BLaER1 (cell line): Measurements from ENCODE around the gene SET.
A peak's percentile ranks its signal among the peaks of the same experiment; 100 is the strongest.

Source experiments
- H3K27ac ChIP-seq: shearing (Covaris generic); formaldehyde crosslinking; 2 replicates; pipeline ENCODE4 v1.8.1; 2022
- H3K27me3 ChIP-seq: shearing (Covaris generic); formaldehyde crosslinking; 2 replicates; pipeline ENCODE4 v1.8.1; 2022
- H3K36me3 ChIP-seq: shearing (Covaris generic); formaldehyde crosslinking; 2 replicates; pipeline ENCODE4 v1.8.1; 2022
- H3K4me1 ChIP-seq: shearing (Covaris generic); formaldehyde crosslinking; 2 replicates; pipeline ENCODE4 v1.8.1; 2022
- H3K4me2 ChIP-seq: shearing (Covaris generic); formaldehyde crosslinking; 2 replicates; pipeline ENCODE4 v1.8.1; 2022
- H3K4me3 ChIP-seq: shearing (Covaris generic); formaldehyde crosslinking; 2 replicates; pipeline ENCODE4 v1.8.1; 2022
- H3K9ac ChIP-seq: shearing (Covaris generic); formaldehyde crosslinking; 2 replicates; pipeline ENCODE4 v1.8.1; 2022
- H3K9me3 ChIP-seq: shearing (Covaris generic); formaldehyde crosslinking; 2 replicates; pipeline ENCODE4 v1.8.1; 2022
- H4K20me1 ChIP-seq: shearing (Covaris generic); formaldehyde crosslinking; 2 replicates; pipeline ENCODE4 v1.8.1; 2022
- Cebpa-rat ChIP-seq: shearing (Covaris generic); IDR thresholded peaks from 2 replicates; pipeline ENCODE4 v1.8.1; 2022

SET gene

GRCh38 chr9:128706045-128706444, 17.0 kb downstream of the SET start:
- no peak for TF ChIP-seq Cebpa-rat
- Histone ChIP-seq H3K27ac (peak overlapping the region; percentile 87), H3K4me1 (peaks cover 52% of the 10 kb centered on the region), H3K9ac (peak overlapping the region; percentile 88), H3K4me2 (peak overlapping the region; percentile 98), H4K20me1 (no peaks in the 10 kb centered on the region), H3K36me3 (peaks cover 53% of the 10 kb centered on the region), H3K27me3 (no peaks in the 10 kb centered on the region), H3K4me3 (no peak overlapping the region), H3K9me3 (no peaks in the 10 kb centered on the region)

DNA sequence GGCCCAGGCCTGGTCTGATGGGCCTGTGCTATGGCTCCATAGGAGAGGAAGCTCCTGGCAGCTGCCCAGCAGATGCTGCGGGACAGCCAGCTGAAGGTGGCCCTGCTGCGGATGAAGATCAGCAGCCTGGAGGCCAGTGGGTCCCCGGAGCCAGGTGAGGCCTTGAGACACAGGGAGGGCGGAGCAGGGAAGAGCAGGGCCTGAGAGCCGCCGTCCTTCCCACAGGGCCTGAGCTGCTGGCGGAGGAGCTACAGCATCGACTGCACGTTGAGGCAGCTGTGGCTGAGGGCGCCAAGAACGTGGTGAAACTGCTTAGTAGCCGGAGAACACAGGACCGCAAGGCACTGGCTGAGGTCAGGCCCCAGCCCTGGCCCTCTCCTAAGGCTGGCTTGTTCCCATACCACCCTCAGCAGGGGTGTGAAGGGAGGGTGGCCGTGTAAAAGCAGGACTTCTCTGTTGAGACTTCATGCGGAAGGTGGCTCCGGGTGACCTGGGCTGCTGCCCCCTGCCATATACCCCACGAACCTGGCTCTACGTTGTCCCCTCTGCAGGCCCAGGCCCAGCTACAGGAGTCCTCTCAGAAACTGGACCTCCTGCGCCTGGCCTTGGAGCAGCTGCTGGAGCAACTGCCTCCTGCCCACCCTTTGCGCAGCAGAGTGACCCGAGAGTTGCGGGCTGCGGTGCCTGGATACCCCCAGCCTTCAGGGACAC, 17.8 kb downstream of the SET start:
- no peak overlapping the region for H3K4me3 ChIP-seq
- peak overlapping the region; percentile 88 for H3K9ac ChIP-seq
- TF ChIP-seq Cebpa-rat = no peak
- H3K4me2 ChIP-seq = no peak overlapping the region
- peak overlapping the region; percentile 87 for H3K27ac ChIP-seq
- no peaks in the 10 kb centered on the region for H3K9me3 ChIP-seq
- H3K4me1 ChIP-seq = peaks cover 47% of the 10 kb centered on the region
- no peaks in the 10 kb centered on the region for H4K20me1 ChIP-seq
- no peaks in the 10 kb centered on the region for H3K27me3 ChIP-seq
- H3K36me3 ChIP-seq = peaks cover 61% of the 10 kb centered on the region

GRCh38 chr9:128707446-128707845, 18.4 kb downstream of the SET start:
- Histone ChIP-seq H3K27ac (peak overlapping the region; percentile 87; the same call in 1 of the 2 replicates), H4K20me1 (no peaks in the 10 kb centered on the region), H3K36me3 (peaks cover 67% of the 10 kb centered on the region), H3K4me2 (no peak overlapping the region), H3K9me3 (no peaks in the 10 kb centered on the region), H3K4me1 (peaks cover 44% of the 10 kb centered on the region), H3K4me3 (no peak overlapping the region), H3K27me3 (no peaks in the 10 kb centered on the region), H3K9ac (no peak overlapping the region)
- TF ChIP-seq Cebpa-rat = no peak

- peaks cover 93% of the 10 kb centered on the region for H3K36me3 ChIP-seq
- H3K27ac ChIP-seq = no peak overlapping the region
- H3K4me2 ChIP-seq = no peak overlapping the region
Measured at GRCh38 chr9:128712451-128713410, 23.7 kb downstream of the SET start.

GRCh38 chr9:128713411-128713780, 24.4 kb downstream of the SET start:
- Histone ChIP-seq H3K27me3 (no peaks in the 10 kb centered on the region), H3K9ac (no peak overlapping the region), H3K27ac (no peak overlapping the region), H3K4me3 (no peak overlapping the region), H3K9me3 (no peaks in the 10 kb centered on the region), H4K20me1 (no peaks in the 10 kb centered on the region), H3K36me3 (peaks cover 95% of the 10 kb centered on the region), H3K4me1 (peaks cover 7% of the 10 kb centered on the region; the same call in 1 of the 2 replicates), H3K4me2 (no peak overlapping the region)
- TF ChIP-seq Cebpa-rat = no peak

More at GRCh38 chr9:128712451-128713410, 23.7 kb downstream of the SET start:
- Histone ChIP-seq H3K9me3 (no peaks in the 10 kb centered on the region), H3K27me3 (no peaks in the 10 kb centered on the region), H3K9ac (no peak overlapping the region), H3K4me1 (peaks cover 7% of the 10 kb centered on the region; the same call in 1 of the 2 replicates), H4K20me1 (no peaks in the 10 kb centered on the region), H3K4me3 (no peak overlapping the region)
- TF ChIP-seq Cebpa-rat = no peak

DNA sequence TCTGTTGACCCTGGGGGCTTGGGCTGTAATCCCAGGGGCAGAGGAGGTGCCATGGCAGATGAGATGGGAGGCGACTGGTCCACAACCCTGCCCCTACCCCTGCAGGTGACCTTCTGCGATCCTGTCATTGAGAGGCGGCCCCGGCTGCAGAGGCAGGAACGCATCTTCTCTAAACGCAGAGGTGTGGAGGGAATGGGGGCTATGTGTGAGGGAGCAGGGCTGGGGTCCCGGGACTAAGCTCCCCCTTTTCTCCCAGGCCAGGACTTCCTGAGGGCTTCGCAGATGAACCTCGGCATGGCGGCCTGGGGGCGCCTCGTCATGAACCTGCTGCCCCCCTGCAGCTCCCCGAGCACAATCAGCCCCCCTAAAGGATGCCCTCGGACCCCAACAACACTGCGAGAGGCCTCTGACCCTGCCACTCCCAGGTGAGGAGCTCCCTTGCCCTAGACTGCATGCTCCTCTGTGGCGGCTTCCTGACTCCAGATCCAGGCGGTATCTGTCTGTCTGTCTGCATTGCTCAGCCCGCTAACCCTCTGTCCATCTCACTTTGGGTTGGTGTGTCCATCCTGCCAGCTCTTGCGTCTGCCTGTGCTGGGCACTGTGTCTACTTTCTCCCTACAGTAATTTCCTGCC, 25.0 kb downstream of the SET start:
- Histone ChIP-seq H3K4me2 (no peak overlapping the region), H3K27ac (no peak overlapping the region), H3K9me3 (no peaks in the 10 kb centered on the region), H3K4me1 (peaks cover 7% of the 10 kb centered on the region; the same call in 1 of the 2 replicates), H3K4me3 (no peak overlapping the region), H3K36me3 (peaks cover 95% of the 10 kb centered on the region), H3K27me3 (no peaks in the 10 kb centered on the region), H4K20me1 (no peaks in the 10 kb centered on the region), H3K9ac (no peak overlapping the region)
- TF ChIP-seq Cebpa-rat = no peak

DNA sequence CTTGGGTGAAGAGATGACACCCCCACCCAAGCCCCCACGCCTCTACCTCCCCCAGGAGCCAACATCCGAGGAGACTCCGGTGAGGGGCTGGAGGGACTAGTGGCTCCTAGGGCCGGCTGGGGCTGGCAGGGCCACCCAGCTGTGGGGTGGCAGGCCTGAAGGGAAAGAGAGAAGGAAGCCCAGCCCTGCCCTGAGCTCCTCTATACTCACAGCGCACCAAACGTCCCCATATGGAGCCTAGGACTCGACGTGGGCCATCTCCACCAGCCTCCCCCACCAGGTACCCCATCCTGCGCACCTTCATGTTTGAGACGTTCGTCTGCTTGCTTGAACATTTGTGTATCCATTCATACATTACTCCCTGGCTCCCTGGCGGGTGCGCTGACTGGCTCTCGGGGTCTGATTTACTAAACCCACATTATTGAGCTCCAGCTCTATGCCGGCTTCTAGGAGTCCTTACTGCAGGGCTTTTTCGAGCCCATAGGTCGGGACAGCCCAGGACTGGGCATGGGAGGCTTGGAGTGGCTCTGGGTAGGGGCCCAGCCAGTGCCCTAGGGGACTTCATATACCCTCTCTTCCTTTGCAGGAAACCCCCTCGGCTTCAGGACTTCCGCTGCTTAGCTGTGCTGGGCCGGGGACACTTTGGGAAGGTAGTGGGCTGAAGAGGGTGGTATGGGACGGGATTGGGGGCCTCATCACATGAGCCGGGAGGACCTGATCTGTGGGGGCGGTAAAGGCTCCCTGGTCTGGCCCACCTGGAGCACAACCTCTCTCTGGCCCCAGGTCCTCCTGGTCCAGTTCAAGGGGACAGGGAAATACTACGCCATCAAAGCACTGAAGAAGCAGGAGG, 25.8 kb downstream of the SET start:
- TF ChIP-seq Cebpa-rat = no peak
- no peaks in the 10 kb centered on the region for H4K20me1 ChIP-seq
- H3K9ac ChIP-seq = 0 out of 2 replicates have a peak overlapping the region, but pooled peaks have one; percentile 6
- H3K9me3 ChIP-seq = no peaks in the 10 kb centered on the region
- H3K27me3 ChIP-seq = no peaks in the 10 kb centered on the region
- H3K36me3 ChIP-seq = peaks cover 99% of the 10 kb centered on the region
- no peak overlapping the region for H3K27ac ChIP-seq
- no peak overlapping the region for H3K4me2 ChIP-seq
- H3K4me3 ChIP-seq = no peak overlapping the region
- peaks cover 13% of the 10 kb centered on the region for H3K4me1 ChIP-seq

DNA sequence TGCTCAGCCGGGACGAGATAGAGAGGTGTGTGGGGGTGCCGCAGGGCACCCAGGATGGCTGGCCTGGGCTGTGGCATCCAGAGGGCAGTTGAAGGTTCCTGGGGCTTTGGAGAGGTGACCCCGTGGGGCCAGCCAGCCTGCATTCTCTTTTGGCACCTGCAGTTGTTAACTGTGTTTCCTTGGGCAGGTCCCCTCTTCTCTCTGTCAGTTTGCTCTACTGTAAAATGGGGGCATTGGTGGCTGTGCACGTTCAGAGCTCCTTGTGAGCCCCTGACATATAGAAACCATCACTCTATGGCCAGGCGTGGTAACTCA, 26.4 kb downstream of the SET start:
- Histone ChIP-seq H3K27me3 (no peaks in the 10 kb centered on the region), H3K4me2 (no peak overlapping the region), H4K20me1 (no peaks in the 10 kb centered on the region), H3K36me3 (peaks cover 99% of the 10 kb centered on the region), H3K4me1 (peaks cover 18% of the 10 kb centered on the region), H3K9ac (0 out of 2 replicates have a peak overlapping the region, but pooled peaks have one; percentile 6), H3K9me3 (no peaks in the 10 kb centered on the region), H3K27ac (no peak overlapping the region), H3K4me3 (no peak overlapping the region)
- no peak for TF ChIP-seq Cebpa-rat
